ENCODE results near the gene SH3RF3.

DNA sequence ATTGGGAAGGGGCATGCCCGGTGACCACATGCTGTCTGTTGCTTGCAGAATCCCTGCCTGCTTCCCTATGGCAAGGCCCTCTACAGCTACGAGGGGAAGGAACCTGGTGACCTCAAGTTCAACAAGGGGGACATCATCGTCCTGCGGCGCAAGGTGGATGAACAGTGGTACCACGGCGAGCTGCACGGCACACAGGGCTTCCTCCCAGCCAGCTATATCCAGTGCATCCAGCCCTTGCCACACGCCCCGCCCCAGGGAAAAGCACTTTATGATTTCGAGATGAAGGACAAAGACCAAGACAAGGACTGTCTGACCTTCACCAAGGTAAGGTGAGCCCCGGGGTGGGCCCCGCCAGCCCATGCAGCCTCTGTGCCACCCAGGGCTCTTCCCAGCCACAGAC lies 218.6 kb downstream of the SH3RF3 start:
- no peak for TF ChIP-seq POLR2A (IDR thresholded peaks at IDR 0.05)
- TF ChIP-seq, protein P1, sequence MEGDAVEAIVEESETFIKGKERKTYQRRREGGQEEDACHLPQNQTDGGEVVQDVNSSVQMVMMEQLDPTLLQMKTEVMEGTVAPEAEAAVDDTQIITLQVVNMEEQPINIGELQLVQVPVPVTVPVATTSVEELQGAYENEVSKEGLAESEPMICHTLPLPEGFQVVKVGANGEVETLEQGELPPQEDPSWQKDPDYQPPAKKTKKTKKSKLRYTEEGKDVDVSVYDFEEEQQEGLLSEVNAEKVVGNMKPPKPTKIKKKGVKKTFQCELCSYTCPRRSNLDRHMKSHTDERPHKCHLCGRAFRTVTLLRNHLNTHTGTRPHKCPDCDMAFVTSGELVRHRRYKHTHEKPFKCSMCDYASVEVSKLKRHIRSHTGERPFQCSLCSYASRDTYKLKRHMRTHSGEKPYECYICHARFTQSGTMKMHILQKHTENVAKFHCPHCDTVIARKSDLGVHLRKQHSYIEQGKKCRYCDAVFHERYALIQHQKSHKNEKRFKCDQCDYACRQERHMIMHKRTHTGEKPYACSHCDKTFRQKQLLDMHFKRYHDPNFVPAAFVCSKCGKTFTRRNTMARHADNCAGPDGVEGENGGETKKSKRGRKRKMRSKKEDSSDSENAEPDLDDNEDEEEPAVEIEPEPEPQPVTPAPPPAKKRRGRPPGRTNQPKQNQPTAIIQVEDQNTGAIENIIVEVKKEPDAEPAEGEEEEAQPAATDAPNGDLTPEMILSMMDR (IDR thresholded peaks at IDR 0.05): no peak
